Activated T-cell treated with anti-CD3 and anti-CD28 coated beads for 24 hours (primary cell): ENCODE results near the gene CCDC134.
A peak's percentile ranks its signal among the peaks of the same experiment; 100 is the strongest.

ENCODE experiments used
- DNase-seq: peaks from one replicate; pipeline ENCODE4 v3.0.0-alpha.2; 2020; ENCODE audit warnings: low read depth

The CCDC134 gene

DNA sequence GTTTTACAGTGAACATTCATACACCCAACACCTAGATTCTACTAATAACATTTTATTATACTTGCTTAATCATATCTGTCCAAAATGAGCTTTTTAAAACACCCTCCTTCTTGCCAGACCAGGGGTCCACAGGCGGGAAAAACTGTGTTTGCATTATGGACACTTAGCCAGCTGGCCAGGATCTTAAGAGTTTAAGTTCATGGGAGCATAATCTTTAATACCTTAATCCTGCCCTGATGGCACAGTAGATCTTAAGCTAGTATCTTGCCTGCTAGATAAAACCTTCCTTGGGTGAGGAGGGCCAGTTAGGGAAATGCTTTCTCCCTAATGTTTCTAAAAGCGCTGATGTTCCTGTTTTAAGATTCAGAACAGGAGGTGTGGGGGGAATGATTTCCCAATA is 13.1 kb upstream of the CCDC134 start:
- DNase-seq: no peak

DNA sequence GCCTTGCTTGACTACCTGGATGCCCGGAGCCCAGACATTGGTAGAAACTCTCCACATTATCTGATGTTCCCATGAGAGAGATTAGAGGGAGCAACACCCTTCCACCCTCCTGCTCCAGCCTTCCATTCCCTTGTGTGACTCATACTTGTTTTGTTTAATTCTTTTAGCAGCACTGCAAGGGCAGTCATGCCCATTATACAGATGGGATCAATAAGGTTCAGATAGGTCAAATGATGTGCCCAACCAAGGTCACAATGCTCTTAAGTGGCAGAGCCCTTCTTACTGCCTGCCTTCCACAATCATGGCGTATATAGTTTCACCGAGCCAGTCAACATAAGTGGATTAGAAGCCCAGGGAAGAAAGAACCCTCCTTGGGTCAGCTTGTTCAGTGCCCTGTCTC is 6.6 kb upstream of the CCDC134 start:
- DNase-seq: no peak

DNA sequence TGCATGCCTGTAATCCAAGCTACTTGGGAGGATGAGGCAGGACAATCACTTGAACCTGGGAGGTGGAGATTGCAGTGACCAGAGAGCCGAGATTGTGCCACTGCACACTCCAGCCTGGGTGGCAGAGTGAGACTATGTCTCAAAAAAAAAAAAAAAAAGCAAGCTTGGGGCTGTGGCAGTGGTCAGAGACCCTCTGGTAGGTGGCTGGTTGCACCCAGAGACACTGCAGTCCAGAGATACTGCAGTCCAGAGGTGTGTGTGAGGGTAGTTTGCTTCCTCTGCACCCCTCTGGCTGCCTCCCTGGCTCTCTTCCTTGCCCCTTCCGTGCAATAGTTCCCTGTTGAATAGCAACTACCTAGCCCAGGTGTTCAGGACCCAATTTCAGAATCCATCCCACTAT is 1.7 kb upstream of the CCDC134 start:
- no peak for DNase-seq

DNA sequence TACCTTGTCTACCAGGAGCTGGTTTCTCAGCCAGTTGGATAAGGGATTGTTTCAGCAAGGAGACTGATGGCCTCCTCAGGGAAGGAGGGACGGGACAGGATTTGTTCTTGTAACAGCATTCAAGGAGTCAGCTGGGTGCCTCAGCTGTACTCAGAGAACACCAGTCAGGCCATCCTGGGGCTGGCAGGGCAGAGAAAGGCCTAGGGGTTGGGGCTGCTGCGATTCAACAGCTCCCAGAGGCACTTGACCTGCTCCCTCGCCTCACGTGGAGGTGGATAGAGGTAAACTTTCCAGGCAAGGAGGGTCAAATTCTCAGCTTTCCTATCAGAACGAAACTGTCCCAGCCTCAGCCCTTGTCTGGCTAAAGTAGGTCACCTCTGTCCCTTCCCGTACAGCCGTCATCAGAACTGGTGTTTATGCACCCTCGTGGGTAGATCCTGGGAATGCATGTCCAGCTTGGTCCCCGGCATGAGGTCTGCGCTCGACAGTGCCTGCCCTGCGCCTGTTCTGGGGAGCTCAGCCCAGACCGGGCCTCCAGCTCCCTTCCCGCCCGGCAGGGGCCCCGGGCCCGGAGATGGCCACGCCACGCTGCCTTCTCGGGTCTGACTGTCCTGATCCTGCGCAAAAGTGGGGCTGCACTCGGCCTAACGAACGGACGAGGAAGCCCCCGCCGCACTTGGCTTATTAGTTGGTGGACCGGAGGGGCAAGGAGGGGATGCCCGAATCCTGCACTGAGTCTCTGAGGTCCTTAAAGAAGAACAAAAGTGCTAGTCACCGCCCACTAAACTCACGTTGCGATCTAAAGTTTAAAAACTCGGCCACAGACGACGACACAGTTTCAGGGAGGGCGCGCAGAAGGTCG is 762 bp upstream of the CCDC134 start:
- DNase-seq: peak; percentile 12

DNA sequence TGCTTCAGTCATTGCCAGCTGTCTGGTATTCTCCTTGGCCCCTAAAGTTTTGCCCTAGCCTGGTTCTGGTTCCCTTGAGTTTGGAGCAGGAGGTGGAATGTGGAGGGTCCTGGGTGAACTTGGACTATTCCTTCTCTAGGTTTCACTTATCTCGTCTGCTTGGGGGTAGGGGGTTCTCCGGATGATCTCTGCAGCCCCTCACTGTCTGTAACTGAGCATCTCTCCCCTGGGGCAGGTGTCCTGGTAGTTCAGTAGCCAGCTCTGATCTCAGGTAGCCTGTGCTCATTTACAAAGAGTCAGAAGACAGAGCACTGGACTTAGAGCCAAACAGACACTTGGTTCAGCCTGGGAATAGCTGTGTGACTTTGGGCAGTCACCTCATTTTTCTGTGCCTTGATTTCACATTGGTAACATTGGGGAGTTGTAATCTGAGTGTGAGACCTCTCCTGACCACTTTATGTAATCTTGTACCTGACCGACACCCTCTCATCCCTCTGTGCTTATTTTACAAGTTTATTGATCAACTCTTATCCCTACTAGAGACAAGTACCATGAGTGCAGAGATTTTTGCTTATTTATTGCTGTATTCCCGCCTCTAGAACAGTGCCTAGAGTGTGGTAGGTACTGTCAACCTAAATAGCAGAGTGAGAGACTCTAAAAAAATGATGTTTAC is 804 bp downstream of the CCDC134 start:
- no peak for DNase-seq

DNA sequence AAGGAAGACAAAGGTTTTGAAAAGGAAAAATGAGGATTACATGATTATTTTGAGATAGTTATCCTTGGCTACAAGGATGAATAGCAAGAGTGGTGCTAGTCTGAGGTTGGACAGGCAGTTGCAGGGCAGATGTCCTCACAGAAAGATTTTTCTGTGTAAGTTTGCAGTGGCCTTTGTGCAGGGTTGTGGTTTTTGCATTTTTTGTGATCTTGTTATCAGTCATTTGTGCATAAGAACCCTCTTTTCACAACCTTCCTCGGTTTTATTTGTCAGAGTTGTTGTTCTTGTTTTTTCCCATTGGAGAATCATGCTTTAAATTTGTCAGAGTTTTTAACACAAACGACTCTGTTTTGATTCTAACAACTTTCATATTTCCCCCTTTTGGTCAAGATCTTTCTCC is 1.4 kb downstream of the CCDC134 start:
- DNase-seq: no peak

DNA sequence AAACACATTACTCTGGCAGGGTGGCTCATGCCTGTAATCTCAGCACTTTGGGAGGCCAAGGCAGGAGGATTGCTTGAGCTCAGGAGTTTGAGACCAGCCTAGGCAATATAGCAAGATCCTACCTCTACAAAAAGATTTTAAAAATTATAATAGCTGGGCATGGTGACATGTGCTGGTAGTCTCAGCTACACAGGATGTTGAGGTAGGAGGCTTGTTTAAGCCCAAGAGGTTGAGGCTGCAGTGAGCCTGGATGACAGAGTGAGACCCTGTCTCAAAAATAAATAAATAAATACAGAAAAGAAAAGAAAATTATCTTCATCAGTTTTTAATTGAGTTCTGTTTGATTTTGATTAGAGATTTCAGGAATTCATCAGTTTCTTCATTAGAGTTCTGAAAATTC is 5.2 kb downstream of the CCDC134 start:
- no peak for DNase-seq

DNA sequence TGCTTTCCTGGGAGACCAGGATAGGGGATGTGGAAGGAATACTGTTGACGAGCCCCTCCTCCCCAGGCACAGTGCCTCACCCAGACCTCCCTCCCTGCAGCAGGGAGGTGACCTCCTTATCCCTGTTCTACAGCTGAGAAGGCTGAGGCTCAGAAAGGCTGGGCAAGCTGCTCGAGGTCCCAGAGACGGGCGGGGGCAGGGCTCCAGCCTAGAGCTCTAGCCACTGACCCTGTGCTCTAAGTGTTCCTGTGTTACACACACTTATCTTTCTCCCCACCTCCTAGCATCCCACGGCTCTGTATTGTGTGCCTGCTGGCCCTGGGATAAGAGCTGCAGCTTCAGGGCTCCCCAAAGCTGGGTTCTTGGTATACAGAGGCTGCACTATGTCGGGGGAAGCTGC is 7.9 kb downstream of the CCDC134 start:
- no peak for DNase-seq

DNA sequence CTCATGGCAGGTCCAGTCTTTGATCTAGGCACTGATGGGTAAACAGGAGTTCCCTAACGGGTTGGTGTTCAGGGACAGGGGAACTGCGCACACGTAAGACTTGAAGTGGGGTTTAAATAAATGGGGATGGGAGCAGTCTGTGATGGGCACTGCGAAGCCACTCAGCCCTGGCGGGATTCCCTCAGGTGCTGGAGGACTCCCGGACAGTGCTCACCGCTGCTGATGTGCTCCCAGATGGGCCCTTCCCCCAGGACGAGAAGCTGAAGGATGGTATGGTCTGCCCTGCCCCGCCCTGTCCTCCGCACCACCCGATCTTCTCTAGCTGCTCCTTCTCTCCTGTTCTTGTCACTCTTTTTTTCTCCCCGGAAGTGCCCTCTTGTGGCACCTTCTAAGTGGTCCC is 9.5 kb downstream of the CCDC134 start:
- DNase-seq: no peak

DNA sequence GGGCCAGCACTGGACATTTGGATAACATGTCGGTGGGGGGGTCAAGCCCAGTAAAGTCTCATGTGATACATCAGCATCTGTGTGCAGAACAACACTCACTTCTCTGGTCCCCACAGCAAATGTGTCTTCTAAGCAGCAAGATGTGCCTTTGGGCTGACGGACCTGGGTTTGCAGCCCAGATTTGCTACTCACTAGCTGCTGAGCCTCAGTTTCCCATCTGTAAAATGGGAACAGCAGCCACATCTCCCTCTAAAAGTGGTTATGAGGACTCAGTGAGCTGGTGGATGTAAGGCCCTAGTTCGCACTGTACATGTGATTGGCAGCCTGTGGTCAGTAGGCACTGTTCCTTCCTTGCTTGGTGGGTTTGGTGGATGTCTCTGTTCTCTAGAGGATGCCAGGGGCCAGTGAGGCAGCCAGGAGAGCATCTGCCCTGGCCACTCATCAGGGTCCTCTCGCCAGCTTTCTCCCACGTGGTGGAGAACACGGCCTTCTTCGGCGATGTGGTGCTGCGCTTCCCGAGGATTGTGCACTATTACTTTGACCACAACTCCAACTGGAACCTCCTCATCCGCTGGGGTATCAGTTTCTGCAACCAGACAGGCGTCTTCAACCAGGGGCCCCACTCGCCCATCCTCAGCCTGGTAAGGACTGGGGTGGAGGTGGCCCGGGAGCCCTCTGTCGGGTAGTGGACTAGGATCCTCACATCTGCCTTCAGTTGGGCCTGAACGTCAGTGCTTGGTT is 12.5 kb downstream of the CCDC134 start:
- no peak for DNase-seq

DNA sequence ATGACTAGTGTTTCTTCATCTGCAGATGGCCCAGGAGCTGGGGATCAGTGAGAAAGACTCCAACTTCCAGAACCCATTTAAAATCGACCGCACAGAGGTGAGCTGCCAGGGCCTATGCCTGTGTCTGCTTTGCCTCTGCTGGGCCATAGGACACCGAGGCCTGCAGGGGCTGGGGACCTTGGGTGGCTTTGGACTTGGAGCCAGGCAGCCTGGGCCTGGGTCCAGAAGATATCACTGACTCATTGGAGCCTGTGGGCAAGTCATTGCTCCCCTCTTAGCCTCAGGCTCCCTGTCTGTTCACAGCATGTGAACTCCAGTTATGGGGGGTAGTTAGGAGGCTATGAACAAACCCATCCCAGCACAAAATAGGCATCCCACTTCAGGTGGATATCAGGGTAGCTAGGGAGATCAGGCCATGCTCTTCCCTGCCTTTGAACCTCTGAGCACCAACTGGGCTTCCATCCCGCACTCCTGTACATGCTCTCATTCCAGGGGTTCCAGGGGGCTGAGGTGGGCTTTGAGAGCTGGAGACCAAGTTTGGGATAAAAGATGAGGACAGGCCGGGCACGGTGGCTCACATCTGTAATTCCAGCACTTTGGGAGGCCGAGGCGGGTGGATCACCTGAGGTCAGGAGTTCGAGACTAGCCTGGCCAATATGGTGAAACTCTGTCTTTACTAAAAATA is 13.4 kb downstream of the CCDC134 start:
- no peak for DNase-seq

DNA sequence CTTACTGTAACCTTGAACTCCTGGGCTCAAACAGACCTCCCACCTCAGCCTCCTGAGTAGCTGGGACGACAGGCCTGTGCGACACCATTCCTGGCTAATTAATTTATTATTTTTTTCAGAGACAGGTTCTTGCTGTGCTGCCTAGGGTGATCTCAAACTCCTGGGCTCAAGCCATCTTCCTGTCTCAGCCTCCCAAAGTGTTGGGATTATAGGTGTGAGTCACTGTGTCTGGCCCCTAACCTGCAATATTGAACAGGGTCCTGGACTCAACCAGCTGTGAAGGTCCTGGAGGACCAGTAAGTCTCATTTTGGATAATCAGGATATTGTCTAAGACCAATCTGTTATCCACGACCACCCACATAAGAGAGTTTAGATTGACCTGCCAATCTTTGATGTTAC is 15.2 kb downstream of the CCDC134 start:
- no peak for DNase-seq

DNA sequence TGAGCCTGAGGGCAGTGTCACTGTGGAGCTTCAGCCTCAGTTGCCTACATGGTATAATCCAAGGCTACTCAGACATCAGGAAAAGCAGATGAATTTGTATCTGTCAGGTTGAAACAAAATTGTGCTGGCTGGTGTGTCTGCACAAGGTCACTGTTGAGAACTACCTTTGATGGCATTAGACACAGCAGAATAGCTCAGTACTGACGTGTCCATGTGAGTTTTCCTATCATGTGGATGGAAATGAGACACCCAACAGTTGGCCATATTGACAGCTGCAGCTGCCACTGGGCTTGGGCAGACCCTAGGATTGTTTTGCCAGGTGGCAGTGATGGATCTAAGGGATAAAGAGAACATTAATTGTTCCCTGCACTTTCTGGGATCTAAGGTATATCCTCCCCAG is 15.8 kb downstream of the CCDC134 start:
- DNase-seq: no peak

DNA sequence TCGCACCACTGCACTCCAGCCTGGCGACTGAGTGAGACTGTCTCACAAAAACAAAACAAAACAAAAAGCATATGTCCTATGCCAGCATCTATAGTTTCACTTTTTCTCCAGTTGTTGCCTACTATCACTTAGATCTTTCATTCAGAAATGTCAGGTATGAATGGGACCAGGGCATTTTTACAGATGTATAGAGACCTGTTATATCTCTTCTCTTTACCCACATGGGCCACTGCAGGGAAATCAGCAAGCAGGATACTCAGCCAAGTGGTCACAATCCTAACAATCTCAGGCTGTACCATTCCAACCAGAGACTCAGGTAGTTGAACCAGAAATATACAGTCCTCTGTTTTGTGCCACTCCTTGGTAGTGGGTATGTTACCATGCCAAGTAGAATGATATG is 16.4 kb downstream of the CCDC134 start:
- no peak for DNase-seq

DNA sequence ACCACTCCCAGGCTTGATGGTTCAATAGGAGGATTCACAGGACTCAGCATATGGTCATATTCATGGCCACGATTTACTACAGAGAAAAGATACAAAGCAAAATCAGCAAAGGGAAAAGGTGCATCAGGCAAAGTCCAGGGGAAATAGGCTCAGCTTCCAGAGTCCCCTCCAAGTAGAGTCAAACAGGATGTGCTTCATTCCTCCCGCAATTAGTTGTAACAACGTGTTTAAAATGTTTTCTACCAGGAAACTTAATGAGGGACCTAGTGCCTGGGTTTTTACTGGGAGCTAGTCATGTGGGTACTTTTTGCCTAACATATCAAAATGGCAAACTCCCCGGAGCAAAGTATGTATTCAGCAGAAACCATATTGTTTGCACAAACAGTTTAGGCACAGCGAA is 17.5 kb downstream of the CCDC134 start:
- DNase-seq: no peak

DNA sequence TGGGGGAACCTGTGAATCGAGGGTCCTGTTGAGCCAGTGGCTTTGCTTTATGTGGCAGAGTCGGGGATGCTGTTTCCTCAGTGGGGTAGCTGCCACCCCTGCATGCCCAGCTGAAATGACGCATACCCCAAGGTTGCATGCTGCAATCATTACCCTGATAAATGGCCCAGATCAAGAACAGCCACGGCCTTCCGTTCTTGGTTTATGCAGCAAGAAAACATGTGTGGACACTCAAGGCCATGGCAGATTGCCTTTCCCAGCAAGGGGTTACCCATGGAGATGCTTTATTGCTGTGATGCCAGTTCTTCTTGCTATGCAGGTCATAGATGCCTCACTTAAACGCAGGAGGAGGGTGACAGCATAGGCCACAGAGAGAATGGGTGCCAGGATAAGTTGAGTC is 18.1 kb downstream of the CCDC134 start:
- no peak for DNase-seq

DNA sequence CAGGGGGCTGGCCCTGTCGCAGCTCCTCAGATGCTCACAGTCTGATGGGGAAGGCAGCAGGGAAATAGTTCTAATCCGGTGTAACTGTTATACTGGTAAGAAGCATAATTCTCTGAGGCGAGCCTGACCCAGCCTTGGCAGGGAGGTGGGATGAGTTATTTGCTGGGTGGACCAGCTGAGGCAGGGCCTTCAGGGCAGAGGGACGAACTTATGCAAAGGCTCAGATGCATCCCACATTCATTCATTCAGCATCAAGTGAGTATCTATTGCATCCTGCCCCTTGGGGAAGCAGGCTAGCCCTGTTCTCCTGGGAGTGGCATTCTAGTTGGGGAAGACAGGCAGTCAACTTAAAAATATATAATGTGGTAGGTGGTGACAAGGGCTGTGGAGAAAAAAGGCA is 18.8 kb downstream of the CCDC134 start:
- no peak for DNase-seq

DNA sequence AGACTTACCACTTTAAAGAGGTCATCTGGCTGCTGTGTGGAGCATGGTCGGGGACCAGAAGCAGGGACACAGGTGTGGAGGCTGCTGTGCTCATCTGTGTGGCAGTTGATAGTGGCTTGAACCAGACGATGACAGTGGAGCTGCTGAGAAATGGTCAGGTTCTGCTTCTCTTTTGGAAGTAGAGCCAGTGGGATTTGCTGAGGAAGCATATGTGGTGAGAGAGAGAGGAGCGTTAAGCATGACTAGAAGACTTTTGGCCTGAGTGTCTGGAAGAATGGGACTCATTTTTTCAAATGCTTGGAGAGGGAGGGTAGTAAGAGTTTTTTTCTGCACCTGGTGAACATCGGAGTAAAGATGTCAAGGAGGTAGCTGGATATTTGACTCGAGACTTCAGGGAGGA is 20.0 kb downstream of the CCDC134 start:
- DNase-seq: no peak

DNA sequence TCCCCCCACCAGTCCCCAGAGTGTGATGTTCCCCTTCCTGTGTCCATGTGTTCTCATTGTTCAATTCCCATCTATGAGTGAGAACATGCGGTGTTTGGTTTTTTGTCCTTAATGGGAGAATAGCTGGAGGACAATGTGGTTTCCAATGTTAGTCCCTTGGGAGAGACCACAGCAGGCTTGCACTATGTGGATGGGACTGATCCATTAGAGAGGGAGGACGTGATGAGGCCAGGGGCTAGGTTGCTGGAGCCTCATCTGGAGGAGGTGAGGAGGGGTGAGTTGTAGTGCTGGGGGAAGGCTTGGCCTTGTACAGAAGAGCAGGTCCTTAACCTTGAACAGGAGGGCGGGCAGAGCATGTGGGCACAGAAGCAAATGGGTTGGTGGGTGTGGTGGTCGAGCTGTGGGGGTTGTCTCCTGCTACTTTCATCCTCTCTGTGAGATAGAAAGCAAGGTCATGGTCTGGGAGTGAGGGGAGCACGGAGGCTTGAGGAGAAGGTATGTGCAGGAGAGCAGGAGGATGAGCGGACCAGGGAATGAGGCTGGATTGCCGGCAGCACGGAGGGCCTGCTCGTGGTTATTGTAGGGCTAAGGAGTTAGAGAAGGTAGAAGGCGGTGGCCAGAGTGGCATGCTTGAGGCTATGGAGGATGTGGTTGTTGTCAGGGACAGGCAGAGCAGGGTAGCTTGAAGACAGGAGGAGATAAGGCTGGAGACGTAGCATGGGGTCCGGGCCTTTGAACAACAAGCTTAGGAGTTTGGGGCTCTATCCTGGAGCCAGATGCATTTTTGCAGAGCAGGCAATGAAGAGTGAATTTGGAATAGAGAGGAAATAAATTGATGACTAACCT is 21.2 kb downstream of the CCDC134 start:
- DNase-seq: no peak

DNA sequence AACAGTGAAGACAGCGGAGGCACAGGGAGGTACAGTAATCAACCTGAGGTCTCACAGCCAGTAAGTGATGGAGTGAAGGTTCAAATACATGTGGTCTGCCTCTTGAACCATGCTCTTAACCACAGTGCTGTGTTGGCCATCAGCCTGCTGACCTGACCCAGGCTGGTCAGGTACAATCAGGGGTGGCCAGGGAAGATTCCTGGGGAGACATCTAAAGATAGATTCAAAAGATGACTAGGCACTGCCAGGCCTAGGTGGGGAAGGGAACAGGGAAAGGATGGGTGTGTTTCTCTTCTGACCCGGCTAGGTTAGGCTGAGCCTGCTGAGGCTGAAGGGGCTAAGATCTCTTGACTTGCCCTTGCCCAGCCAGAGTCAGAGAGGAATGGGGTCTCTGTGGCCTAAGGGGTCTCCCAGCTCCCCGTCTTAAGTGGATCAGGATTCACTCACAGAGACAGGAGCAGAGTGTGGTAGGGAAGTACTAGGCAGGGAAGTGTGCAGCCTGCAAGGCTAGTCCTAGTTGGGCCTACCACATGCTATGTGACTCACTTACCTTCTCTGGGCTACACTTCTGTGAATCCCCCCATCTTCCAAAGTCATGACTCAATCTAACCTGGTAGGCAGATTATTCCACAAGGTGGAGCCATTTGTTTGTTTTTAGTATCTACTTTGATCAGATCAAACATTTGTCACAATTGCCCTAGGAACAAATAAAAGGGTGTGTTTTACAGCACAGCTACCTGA is 22.0 kb downstream of the CCDC134 start:
- peak; percentile 47 for DNase-seq

DNA sequence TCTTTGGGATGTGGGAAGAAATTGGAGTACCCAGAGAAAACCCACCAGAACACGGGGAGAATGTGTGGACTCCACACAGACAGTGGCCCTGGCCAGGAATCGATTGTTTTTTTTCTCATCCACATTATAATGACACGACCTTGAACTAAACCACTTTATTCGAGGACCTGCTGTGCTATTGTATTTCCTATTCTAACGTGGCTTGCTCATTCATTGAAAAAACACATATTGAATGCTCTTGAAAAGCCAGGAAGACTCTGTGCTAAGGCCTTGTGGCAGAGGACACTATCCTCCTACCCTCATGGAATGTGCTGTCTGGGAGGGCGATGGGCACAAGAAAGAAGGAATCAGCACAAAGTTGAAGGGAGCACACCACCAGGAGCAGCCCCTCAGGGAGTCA is 23.3 kb downstream of the CCDC134 start:
- DNase-seq: no peak
